Stimulated activated effector memory CD8-positive, alpha-beta T cell treated with anti-CD3 and anti-CD28 coated beads, Interleukin-12 subunit alpha, Interleukin-12 subunit beta, amount 100 ng/mL, for 72 hours (primary cell): ENCODE measurements around the gene BSX.

Source experiments
- ATAC-seq: fragments of 150-1000 bp; cut with Tn5 transposase; 2 replicates; pipeline ENCODE4 v1.10.0; 2021
- DNase-seq, 2 donors: peaks; one replicate each; pipeline ENCODE4 v3.0.0; 2021 to 2022; ENCODE audit warnings: low spot score in 2 of 2
- H3K27ac Mint-ChIP-seq: one replicate; pipeline ENCODE4 v1.8.0; 2022; ENCODE audit warnings: mild to moderate bottlenecking, mixed read lengths
- H3K36me3 Mint-ChIP-seq: one replicate; pipeline ENCODE4 v1.8.0; 2022; ENCODE audit warnings: mild to moderate bottlenecking, mixed read lengths
- H3K4me1 Mint-ChIP-seq: one replicate; pipeline ENCODE4 v1.8.0; 2022; ENCODE audit warnings: mixed read lengths
- H3K4me3 Mint-ChIP-seq: one replicate; pipeline ENCODE4 v1.8.0; 2022; ENCODE audit warnings: mild to moderate bottlenecking, mixed read lengths
- H3K9me3 Mint-ChIP-seq: one replicate; pipeline ENCODE4 v1.8.0; 2022; ENCODE audit warnings: mixed read lengths

The BSX gene

GRCh38 chr11:122981388-122982264 is at the start of gene BSX:
Gene BSX, minus strand, starts transcription at chr11:122981834. Its CDS starts 163 bp downstream, at chr11:122981671.
- ATAC-seq (peak; percentile 64), DNase-seq (peak; percentile 43 to 80)
- Mint-ChIP-seq H3K36me3 (peaks cover 5% of the 10 kb centered on the region), H3K9me3 (peaks cover 5% of the 10 kb centered on the region), H3K4me1 (peaks cover 54% of the 10 kb centered on the region), H3K4me3 (no peak within 1 kb of the TSS), H3K27ac (peak within 1 kb of the TSS; percentile 32)

DNA sequence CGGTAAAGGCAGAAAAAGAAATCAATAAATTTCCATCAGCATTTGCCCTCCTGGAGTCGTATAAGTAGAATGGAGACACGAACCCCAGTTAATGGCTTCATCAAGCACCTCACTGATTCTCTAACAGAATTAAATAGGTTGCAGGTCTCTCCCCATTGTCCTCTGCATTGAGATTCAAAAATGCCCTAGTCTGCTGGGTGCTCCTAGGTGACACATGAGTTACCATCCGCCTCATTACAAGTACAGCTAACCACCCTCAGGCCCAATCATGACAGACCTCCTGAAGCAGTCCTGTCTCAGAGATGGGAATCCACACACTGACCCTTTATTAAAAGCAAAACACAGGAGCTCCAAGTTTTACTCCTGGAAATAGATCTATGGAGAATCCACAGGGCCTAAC is 48.9 kb upstream of the BSX start:
- Mint-ChIP-seq H3K4me3 (no peak overlapping the region), H3K36me3 (no peaks in the 10 kb centered on the region), H3K4me1 (peaks cover 7% of the 10 kb centered on the region), H3K9me3 (no peaks in the 10 kb centered on the region), H3K27ac (no peak overlapping the region)
- DNase-seq (no peak), ATAC-seq (no peak)

GRCh38 chr11:123020968-123021367 is 39.3 kb upstream of the BSX start:
- Mint-ChIP-seq H3K36me3 (no peaks in the 10 kb centered on the region), H3K27ac (no peak overlapping the region), H3K9me3 (no peaks in the 10 kb centered on the region), H3K4me1 (peaks cover 6% of the 10 kb centered on the region), H3K4me3 (no peak overlapping the region)
- ATAC-seq (peak; percentile 72), DNase-seq (peak in 1 of 2 donors; percentile 57)

DNA sequence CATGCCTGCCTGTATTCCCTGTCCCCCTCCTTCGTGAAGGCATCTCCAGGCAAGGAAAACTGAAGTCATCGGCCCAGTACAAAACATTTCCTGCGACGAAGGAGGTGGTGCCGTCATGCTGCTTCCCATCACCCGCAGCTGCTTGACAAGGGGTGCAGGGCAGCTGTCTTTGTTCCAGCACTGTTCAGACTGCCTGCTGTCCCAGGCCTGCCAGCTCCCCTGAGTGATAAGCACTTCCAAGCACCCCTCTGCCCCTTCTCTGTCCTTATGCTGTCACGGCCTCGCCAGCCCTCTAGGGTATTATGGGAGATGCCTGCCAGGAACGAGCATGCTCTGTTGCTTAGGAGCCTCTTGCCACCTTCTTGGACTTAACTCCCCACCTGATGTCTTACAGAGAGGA is 37.1 kb upstream of the BSX start:
- ATAC-seq = no peak
- Mint-ChIP-seq H3K4me3 (no peak overlapping the region), H3K4me1 (peaks cover 6% of the 10 kb centered on the region), H3K9me3 (no peaks in the 10 kb centered on the region), H3K27ac (no peak overlapping the region), H3K36me3 (no peaks in the 10 kb centered on the region)
- no peak for DNase-seq

DNA sequence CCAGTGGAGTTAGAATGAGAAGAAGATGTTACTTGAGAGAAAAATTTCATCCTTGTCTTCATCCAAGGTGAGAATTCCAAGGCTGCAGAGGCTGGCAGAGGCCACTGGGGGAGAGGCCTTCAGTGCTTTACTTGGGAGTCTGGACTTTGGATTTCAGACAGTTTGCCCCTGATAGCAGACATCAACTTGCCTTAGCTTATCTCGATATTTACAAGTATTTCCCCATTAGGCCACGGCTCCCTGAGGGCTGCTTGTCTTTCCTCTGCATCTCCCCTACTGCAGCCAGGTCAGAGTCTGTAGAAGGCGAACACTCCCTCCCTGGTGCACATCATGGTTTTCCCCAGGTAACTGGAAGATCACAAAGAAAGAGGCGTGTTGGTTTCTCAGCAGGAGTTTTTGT is 29.9 kb upstream of the BSX start:
- Mint-ChIP-seq H3K9me3 (no peaks in the 10 kb centered on the region), H3K4me1 (no peaks in the 10 kb centered on the region), H3K27ac (no peak overlapping the region), H3K4me3 (no peak overlapping the region), H3K36me3 (no peaks in the 10 kb centered on the region)
- DNase-seq = no peak
- ATAC-seq = no peak

DNA sequence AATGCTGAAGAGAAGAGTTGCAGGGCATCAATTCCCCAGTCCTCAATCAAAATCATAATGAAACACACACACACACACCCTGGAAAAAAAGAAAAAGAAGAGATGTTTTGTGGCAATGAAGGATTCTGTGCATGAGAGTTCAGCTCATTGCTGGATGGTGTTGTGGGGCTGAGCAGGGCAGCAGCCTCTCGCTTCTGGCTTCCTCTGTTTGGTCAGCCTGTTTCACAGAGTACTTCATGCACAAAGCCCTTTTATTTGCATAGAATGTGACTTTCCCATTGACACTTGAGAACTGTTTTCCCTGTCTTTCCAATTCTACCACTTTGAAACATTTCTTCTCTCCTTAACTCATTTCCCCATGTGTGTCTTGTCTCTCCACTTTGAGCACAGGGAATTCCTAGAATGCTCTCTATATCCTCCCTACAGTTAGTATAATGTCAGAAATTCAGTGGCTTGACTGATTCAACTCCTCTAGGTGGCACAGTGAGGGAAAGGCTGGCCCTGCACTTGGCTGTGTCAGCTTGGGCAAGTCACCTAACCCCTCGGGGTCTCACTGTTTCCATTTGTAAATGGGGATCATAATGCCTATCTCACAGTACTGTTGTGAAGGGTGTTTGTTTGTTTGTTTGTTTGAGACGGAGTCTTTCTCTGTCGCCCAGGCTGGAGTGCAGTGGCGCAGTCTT is 25.4 kb upstream of the BSX start:
- ATAC-seq (no peak), DNase-seq (no peak)
- H3K27ac Mint-ChIP-seq = no peak overlapping the region
- no peaks in the 10 kb centered on the region for H3K4me1 Mint-ChIP-seq
- H3K9me3 Mint-ChIP-seq = no peaks in the 10 kb centered on the region
- no peaks in the 10 kb centered on the region for H3K36me3 Mint-ChIP-seq
- no peak overlapping the region for H3K4me3 Mint-ChIP-seq

- H3K4me1 Mint-ChIP-seq = no peaks in the 10 kb centered on the region
- DNase-seq = no peak
Observed at GRCh38 chr11:123000721-123001120, 19.1 kb upstream of the BSX start.

GRCh38 chr11:122998727-122999366 is 17.2 kb upstream of the BSX start:
- no peaks in the 10 kb centered on the region for H3K4me1 Mint-ChIP-seq
- DNase-seq = no peak
- H3K36me3 Mint-ChIP-seq = no peaks in the 10 kb centered on the region
- no peak overlapping the region for H3K27ac Mint-ChIP-seq
- ATAC-seq = no peak
- no peak overlapping the region for H3K4me3 Mint-ChIP-seq
- no peaks in the 10 kb centered on the region for H3K9me3 Mint-ChIP-seq

More at GRCh38 chr11:123000721-123001120, 19.1 kb upstream of the BSX start:
- Mint-ChIP-seq H3K4me3 (no peak overlapping the region), H3K36me3 (no peaks in the 10 kb centered on the region), H3K27ac (no peak overlapping the region), H3K9me3 (no peaks in the 10 kb centered on the region)
- ATAC-seq = no peak

DNA sequence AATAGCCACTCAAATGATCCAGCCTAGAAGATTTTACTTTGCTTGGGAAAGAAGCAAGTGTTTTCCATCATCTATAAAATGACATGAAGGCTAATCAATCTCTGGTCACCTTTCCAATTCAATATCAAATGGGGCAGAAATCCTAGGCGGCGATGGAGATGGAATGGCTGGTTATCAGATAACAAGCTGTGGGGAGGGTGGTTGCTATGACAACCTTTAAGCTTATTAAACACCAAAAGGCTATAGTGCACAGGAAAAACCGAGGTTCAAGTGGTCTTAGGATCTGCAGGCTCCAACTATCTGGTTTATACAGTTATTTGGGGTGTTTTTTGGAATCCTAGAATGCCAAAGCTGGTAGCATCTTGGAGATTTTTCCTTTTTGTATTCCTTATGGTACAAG is 13.9 kb upstream of the BSX start:
- no peak overlapping the region for H3K27ac Mint-ChIP-seq
- DNase-seq (no peak), ATAC-seq (no peak)
- no peaks in the 10 kb centered on the region for H3K9me3 Mint-ChIP-seq
- no peak overlapping the region for H3K4me3 Mint-ChIP-seq
- H3K4me1 Mint-ChIP-seq = no peaks in the 10 kb centered on the region
- H3K36me3 Mint-ChIP-seq = peaks cover 2% of the 10 kb centered on the region

GRCh38 chr11:122984186-122985011 is 2.8 kb upstream of the BSX start:
- peak overlapping the region; percentile 77 for H3K4me3 Mint-ChIP-seq
- DNase-seq (peak in 1 of 2 donors; percentile 59), ATAC-seq (peak; percentile 57)
- H3K4me1 Mint-ChIP-seq = peaks cover 39% of the 10 kb centered on the region
- no peak overlapping the region for H3K27ac Mint-ChIP-seq
- peaks cover 8% of the 10 kb centered on the region for H3K36me3 Mint-ChIP-seq
- H3K9me3 Mint-ChIP-seq = peaks cover 5% of the 10 kb centered on the region

GRCh38 chr11:122983438-122984185 is 2.0 kb upstream of the BSX start:
- Mint-ChIP-seq H3K4me1 (peaks cover 40% of the 10 kb centered on the region), H3K4me3 (peak overlapping the region; percentile 77), H3K9me3 (peaks cover 5% of the 10 kb centered on the region), H3K27ac (no peak overlapping the region), H3K36me3 (peaks cover 5% of the 10 kb centered on the region)
- DNase-seq (no peak), ATAC-seq (no peak)

GRCh38 chr11:122979815-122980595 is 1.6 kb downstream of the BSX start:
- Mint-ChIP-seq H3K9me3 (peaks cover 5% of the 10 kb centered on the region), H3K27ac (peak overlapping the region; percentile 26), H3K36me3 (peaks cover 5% of the 10 kb centered on the region), H3K4me3 (no peak overlapping the region), H3K4me1 (peaks cover 62% of the 10 kb centered on the region)
- ATAC-seq = no peak
- no peak for DNase-seq

- Mint-ChIP-seq H3K4me3 (no peak overlapping the region), H3K9me3 (peaks cover 5% of the 10 kb centered on the region), H3K36me3 (peaks cover 5% of the 10 kb centered on the region), H3K4me1 (peaks cover 62% of the 10 kb centered on the region), H3K27ac (no peak overlapping the region)
- ATAC-seq = no peak
- DNase-seq = no peak
Observed at GRCh38 chr11:122979103-122979814, 2.4 kb downstream of the BSX start.
